Measurements from ENCODE around the gene TBCB. TPM values are rescaled to one million over a fixed set of nuclear protein-coding genes. Genes with fewer than 3 reads are reported as not detected.

The TBCB gene
- polyA plus RNA-seq, 3 donors from 2014 or later, result 341 to 445 (median 385) TPM

DNA sequence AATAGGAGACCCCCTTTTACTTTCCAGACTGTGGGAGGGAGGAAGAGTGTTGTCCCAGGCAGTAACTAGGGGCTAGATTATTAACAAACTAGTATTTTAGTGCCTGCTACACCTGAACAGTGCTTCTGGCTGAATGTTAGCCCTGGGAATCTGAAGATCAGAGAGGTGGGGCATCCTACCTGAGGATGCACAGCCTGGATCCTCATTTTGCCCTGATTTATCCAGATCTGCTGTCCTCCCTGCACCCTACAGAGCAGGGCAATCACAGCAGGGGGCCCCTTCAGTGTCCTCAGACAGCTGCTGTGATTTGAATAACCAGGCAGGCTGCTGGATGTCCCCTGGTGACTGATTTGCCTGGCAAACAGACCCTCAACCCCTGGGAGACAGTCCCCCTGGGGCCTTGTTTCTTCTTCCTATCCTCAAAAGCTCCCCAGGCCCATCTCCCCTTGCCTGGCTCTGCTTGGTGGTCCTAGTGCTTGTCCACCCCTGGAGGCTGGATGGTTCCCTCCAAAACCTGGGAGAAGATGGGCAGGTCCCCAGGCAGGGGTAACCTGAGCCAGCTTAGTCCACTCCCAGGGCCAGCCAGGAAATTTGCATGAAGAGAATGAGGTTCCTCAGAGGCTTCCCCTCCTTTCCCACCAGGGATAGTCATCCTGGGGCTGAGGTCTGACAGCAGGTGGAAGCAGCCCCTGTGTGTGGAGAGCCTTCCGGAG lies 4.6 kb upstream of the TBCB start, which contains the start of gene OVOL3:
Gene OVOL3, plus strand, starts transcription at position 657 of the 713 bp plus-strand sequence. CDS start 60 bp downstream, outside the sequence.
- H3K4me1 Mint-ChIP-seq, result peaks cover 26% of the 10 kb centered on the region in 2 donors

DNA sequence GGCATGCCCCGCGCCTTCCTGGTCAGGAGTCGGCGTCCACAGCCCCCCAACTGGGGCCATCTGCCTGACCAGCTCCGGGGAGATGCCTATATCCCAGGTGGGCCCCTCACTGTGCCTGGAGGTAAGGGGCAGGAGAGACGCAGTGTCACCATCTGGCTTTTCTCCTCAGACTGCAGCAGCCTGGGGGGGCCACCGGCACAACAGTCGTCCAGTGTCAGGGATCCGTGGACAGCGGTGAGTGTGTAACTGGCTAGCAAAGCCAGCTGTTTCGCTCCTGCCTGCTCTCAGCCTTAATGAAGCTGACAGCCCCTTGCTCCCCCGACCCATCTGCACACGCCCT lies 4.1 kb upstream of the TBCB start:
- Mint-ChIP-seq H3K4me3 (no peak overlapping the region), H3K4me1 (peaks cover 30 to 31% of the 10 kb centered on the region in 2 donors), H3K27ac (no peak overlapping the region), H3K36me3 (peaks cover 0 to 4% (median 3%) of the 10 kb centered on the region in 3 donors), H3K27me3 (ENCODE audit: low read depth in 3 of 3) (peaks cover 11 to 20% (median 15%) of the 10 kb centered on the region in 3 donors), H3K9me3 (peaks cover 0 to 4% (median 0%) of the 10 kb centered on the region in 6 donors)
- DNase-seq, result no peak

More for the DNA sequence above, 4.6 kb upstream of the TBCB start, which contains the start of gene OVOL3:
- no peak for DNase-seq
- Mint-ChIP-seq H3K9me3 (peaks cover 0 to 4% (median 0%) of the 10 kb centered on the region in 6 donors), H3K4me3 (peak within 1 kb of the TSS in 1 of 5 donors; percentile 26), H3K36me3 (peaks cover 0 to 4% (median 3%) of the 10 kb centered on the region in 3 donors), H3K27ac (no peak within 1 kb of the TSS), H3K27me3 (ENCODE audit: low read depth in 3 of 3) (peaks cover 11 to 15% (median 15%) of the 10 kb centered on the region in 3 donors)

DNA sequence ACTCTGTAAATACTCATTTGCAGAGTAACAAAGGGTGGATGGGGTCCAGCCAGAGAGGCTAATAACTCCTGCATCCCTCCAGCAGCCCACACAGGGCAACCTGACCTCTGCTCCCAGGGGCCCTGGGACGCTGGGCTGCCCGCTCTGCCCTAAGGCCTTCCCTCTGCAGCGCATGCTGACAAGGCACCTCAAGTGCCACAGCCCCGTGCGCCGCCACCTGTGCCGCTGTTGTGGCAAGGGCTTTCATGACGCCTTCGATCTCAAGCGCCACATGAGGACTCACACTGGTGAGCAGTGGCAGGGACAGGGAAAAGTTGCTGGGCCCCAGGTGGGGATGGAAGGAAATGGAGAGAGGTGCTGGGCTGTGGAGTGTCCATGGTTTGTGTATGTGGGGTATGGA lies 2.6 kb upstream of the TBCB start:
- Mint-ChIP-seq H3K9me3 (peaks cover 0 to 4% (median 0%) of the 10 kb centered on the region in 6 donors), H3K4me3 (peak overlapping the region; percentile 59 to 88 (median 68)), H3K4me1 (peaks cover 41% of the 10 kb centered on the region in 2 donors), H3K36me3 (peaks cover 0 to 4% (median 3%) of the 10 kb centered on the region in 3 donors), H3K27ac (peak overlapping the region in 4 of 6 donors; percentile 17 to 82 (median 80)), H3K27me3 (ENCODE audit: low read depth in 3 of 3) (peaks cover 11 to 20% (median 15%) of the 10 kb centered on the region in 3 donors)
- no peak for DNase-seq

DNA sequence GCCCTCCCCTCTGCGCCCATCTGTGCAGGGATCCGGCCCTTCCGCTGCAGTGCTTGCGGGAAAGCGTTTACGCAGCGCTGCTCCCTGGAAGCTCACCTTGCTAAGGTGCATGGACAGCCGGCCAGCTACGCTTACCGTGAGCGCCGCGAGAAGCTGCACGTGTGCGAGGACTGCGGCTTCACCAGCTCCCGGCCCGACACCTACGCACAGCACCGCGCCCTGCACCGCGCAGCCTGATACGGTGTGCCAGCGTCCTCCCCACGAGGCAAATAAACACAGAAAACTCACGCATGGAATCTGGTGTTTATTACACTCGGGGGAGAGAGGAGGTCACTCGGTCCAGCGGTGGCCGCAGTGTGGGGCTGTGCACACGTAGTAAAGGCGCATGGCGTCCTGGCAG lies 1.8 kb upstream of the TBCB start:
- Mint-ChIP-seq H3K36me3 (peaks cover 4 to 8% (median 8%) of the 10 kb centered on the region in 3 donors), H3K27me3 (ENCODE audit: low read depth in 3 of 3) (peaks cover 11 to 20% (median 15%) of the 10 kb centered on the region in 3 donors), H3K4me1 (peaks cover 45 to 47% of the 10 kb centered on the region in 2 donors), H3K27ac (peak overlapping the region; percentile 85 to 99 (median 98)), H3K4me3 (peak overlapping the region; percentile 83 to 95 (median 90)), H3K9me3 (peaks cover 0 to 4% (median 0%) of the 10 kb centered on the region in 6 donors)
- DNase-seq, result no peak

DNA sequence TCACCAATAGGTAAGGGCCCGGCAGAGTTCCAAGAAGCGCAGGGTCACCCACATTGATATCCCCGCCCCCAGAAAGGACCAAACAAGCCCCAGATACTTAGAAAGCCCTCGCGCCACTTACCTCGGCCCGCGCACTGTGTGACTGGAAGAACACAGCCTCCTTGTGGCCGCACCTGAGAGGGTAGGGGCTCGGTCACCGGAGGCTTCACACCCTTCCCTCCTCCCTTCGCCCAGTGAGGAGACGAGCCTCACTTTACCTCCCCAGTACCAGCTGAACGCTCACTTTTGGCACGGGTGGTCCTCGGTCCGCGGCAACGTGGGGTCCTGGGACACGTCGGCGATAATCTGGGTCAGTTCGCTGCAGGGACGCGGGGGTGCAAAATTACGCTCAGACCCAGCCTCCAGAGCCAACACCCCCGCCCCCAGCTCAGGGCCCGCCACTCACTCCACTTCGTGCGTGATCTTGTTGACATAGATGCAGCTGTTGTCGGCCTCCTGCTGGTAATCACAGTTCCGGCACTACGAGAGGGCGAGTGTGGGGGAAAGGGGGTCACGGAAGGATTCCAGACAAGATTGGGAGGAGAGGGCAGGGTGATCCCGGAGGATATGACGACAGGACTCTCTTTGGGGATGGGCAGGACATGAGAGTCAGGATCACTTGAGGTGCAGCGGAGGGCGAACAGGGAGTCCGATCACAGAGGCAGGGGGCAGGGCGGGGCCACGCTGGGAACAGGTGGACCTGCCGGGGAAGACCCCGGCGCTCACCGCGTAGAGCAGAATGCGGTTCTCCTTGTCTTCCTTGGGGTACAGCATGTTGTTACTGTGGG lies 1.2 kb upstream of the TBCB start:
- peak overlapping the region; percentile 92 to 99 (median 98) for H3K27ac Mint-ChIP-seq
- peak; percentile 39 to 54 (median 54) for DNase-seq
- peaks cover 0 to 4% (median 0%) of the 10 kb centered on the region in 6 donors for H3K9me3 Mint-ChIP-seq
- H3K4me1 Mint-ChIP-seq, result peaks cover 45 to 47% of the 10 kb centered on the region in 2 donors
- peak overlapping the region; percentile 83 to 95 (median 90) for H3K4me3 Mint-ChIP-seq
- H3K36me3 Mint-ChIP-seq, result peaks cover 4 to 8% (median 8%) of the 10 kb centered on the region in 3 donors
- peaks cover 11 to 20% (median 15%) of the 10 kb centered on the region in 3 donors for H3K27me3 Mint-ChIP-seq (ENCODE audit: low read depth in 3 of 3)

DNA sequence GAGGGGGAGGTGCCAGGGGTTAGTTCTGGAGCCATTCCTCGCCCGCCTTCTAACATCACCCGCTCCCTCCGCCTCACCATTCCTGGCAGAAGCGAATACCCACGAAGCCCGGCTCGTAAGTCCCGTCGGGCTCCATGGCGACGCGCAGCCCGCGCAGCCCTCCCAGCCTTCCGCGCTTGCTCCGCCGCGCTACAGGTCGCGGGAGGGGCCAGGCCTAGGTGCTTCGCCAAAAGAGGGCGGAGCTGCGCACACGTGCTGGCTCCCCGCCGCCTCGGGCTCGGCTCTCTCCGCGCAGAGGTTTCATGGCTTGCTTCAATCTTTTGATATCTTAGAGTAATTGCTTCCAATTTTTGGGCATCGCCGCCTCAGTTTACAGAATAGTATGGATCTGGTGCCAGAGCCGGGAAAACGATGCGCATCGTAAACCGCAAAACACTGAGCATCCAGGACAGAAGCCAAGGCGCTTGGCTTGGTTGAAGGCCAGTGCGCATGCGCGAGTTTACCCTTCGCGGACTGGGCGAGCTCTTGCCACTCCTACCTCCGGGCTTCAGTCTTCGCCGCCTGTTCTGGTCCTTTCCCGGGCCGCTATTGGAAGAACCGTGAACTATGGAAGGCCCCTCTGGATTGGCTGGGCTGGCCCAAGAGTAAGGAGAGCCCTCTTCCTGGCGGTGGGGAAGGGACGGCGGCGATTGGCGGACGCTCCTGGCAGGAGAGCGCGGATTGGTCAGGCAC lies 381 bp upstream of the TBCB start, which contains the start of gene POLR2I:
Gene POLR2I, minus strand, starts transcription at position 155 of the 732 bp plus-strand sequence. Its CDS starts 19 bp downstream, at position 136.
- Mint-ChIP-seq H3K36me3 (peaks cover 4 to 10% (median 8%) of the 10 kb centered on the region in 3 donors), H3K4me1 (peaks cover 46 to 49% of the 10 kb centered on the region in 2 donors), H3K27ac (peak within 1 kb of the TSS; percentile 92 to 99 (median 98)), H3K4me3 (peak within 1 kb of the TSS; percentile 83 to 95 (median 90)), H3K9me3 (peaks cover 0 to 4% (median 0%) of the 10 kb centered on the region in 6 donors), H3K27me3 (ENCODE audit: low read depth in 3 of 3) (peaks cover 11 to 20% (median 16%) of the 10 kb centered on the region in 3 donors)
- DNase-seq, result peak; percentile 99 to 100 (median 100)

DNA sequence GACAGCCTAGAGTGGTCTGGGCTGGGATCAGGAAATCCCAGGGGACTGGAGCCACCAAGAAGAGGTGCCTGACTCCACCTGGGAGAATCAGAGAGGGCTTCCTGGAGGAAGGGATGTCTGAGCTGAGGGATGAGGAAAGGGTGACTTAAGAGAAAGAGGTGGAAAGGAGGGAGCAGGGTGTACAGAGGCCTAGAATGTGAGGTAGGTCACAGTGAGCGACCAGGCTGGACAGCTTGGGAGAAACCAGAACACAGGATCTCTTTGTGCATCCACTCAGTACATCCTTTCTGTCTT lies 1.0 kb downstream of the TBCB start:
- H3K4me3 Mint-ChIP-seq, result peak overlapping the region; percentile 83 to 95 (median 90)
- peaks cover 48 to 53% of the 10 kb centered on the region in 2 donors for H3K4me1 Mint-ChIP-seq
- H3K36me3 Mint-ChIP-seq, result peaks cover 4 to 12% (median 8%) of the 10 kb centered on the region in 3 donors
- peaks cover 13 to 20% (median 18%) of the 10 kb centered on the region in 3 donors for H3K27me3 Mint-ChIP-seq (ENCODE audit: low read depth in 3 of 3)
- DNase-seq, result no peak
- H3K9me3 Mint-ChIP-seq, result peaks cover 0 to 4% (median 0%) of the 10 kb centered on the region in 6 donors
- H3K27ac Mint-ChIP-seq, result peak overlapping the region; percentile 92 to 99 (median 98)

DNA sequence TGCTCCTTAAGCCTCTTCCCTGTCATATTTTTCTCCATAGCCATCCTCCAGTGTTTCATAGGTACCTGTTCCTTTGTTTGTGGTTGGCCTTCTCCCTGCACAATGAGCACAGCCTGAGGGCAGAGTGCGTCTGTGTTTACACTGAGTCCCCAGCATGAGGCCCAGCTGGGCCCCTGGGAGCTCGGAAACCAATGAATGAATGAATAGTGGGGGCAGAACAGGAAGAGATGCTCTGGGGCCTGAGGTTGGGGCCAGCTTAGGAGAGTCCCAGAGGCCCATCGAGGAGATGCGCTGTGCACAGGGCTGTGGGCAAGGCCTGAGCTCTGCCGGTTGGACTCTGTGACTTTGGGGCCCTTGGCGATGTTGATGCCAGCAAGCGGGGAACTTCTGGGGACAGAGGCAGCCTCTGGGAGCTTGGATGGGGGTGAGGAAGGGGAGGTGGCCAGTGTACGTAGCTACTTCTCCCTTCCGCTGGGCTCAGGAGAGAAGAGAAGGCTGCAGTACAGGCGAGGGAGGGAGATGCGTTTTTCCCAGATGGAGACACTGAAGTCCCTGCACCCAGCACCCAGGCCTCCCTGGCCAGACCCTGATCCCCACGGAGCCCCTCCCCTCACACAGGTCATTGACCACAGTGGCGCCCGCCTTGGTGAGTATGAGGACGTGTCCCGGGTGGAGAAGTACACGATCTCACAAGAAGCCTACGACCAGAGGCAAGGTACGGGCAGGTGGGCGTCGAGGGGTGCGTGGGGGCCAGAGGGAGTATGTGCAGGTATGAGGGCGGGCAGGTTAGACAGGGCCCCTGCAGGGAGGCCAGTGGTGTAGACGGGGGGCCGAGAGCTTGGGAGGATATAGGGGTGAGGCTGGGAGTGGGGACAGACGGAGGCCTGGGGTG lies 5.1 kb downstream of the TBCB start:
- Mint-ChIP-seq H3K4me3 (peak overlapping the region in 1 of 5 donors; percentile 18), H3K9me3 (no peaks in the 10 kb centered on the region), H3K4me1 (peaks cover 22 to 27% of the 10 kb centered on the region in 2 donors), H3K27ac (peak overlapping the region in 2 of 6 donors; percentile 31 to 36), H3K27me3 (ENCODE audit: low read depth in 3 of 3) (peaks cover 4 to 8% (median 7%) of the 10 kb centered on the region in 3 donors), H3K36me3 (peaks cover 5 to 14% (median 9%) of the 10 kb centered on the region in 3 donors)
- DNase-seq, result no peak

DNA sequence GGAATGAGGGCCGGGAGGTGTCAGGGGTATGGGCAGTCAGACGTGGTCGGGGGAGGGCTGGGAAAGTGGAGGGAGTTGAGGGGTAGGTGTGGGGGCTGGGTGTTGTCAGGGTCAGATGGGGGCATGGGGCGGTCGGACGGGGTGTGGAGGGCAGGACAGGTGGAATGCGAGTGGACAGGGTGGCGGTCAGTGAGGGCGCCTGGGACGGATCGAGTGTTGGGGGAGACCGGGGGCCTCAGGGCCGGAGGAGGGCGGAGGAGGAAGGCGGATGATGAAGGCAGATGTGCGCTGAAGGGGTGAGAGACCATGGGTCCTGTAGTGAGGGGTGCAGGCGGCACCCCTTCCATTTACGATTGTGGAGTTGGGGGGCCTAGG lies 5.7 kb downstream of the TBCB start:
- no peak overlapping the region for H3K4me3 Mint-ChIP-seq
- peaks cover 2 to 5% (median 4%) of the 10 kb centered on the region in 3 donors for H3K27me3 Mint-ChIP-seq (ENCODE audit: low read depth in 3 of 3)
- H3K27ac Mint-ChIP-seq, result no peak overlapping the region
- H3K4me1 Mint-ChIP-seq, result peaks cover 18 to 24% of the 10 kb centered on the region in 2 donors
- DNase-seq, result no peak
- H3K9me3 Mint-ChIP-seq, result no peaks in the 10 kb centered on the region
- peaks cover 11 to 20% (median 12%) of the 10 kb centered on the region in 3 donors for H3K36me3 Mint-ChIP-seq

DNA sequence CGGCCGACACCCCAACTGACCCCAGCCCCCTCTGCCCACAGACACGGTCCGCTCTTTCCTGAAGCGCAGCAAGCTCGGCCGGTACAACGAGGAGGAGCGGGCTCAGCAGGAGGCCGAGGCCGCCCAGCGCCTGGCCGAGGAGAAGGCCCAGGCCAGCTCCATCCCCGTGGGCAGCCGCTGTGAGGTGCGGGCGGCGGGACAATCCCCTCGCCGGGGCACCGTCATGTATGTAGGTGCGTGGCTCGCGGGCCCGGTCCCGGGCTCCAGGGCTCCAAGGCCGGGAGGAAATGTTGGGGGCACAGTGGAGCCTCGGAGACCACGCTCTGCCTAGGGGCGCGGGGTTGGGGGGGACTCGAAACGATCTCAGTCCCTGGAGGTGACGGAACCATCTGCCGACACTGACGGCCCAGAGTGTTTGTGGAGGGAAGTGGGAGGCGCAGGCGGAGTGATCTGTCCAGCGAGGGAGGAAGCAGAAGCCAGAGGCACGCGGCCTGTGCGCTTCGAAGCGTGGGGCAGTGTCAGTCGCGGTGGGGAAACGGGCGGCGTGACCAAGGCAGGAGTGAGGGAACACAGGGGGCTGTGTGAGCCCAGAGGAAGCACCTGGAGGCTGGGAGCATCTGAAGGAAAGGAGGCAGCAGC lies 6.3 kb downstream of the TBCB start:
- Mint-ChIP-seq H3K27me3 (ENCODE audit: low read depth in 3 of 3) (peaks cover 2 to 5% (median 2%) of the 10 kb centered on the region in 3 donors), H3K4me3 (no peak overlapping the region), H3K36me3 (peaks cover 11 to 20% (median 12%) of the 10 kb centered on the region in 3 donors), H3K4me1 (peaks cover 14 to 19% of the 10 kb centered on the region in 2 donors), H3K9me3 (no peaks in the 10 kb centered on the region), H3K27ac (peak overlapping the region in 1 of 6 donors; percentile 51)
- no peak for DNase-seq

DNA sequence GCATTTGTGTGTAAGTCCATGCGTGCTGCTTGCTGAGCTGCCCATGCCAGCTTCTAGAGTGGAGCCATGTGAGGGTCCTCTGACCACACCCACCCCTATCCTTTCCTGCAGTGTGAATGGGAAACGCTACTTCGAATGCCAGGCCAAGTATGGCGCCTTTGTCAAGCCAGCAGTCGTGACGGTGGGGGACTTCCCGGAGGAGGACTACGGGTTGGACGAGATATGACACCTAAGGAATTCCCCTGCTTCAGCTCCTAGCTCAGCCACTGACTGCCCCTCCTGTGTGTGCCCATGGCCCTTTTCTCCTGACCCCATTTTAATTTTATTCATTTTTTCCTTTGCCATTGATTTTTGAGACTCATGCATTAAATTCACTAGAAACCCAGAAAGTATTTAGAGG lies 10.3 kb downstream of the TBCB start:
- peaks cover 16 to 17% of the 10 kb centered on the region in 2 donors for H3K4me1 Mint-ChIP-seq
- no peaks in the 10 kb centered on the region for H3K9me3 Mint-ChIP-seq
- no peak overlapping the region for H3K4me3 Mint-ChIP-seq
- H3K27ac Mint-ChIP-seq, result peak overlapping the region in 2 of 6 donors; percentile 37 to 39
- peaks cover 0 to 2% (median 2%) of the 10 kb centered on the region in 3 donors for H3K27me3 Mint-ChIP-seq (ENCODE audit: low read depth in 3 of 3)
- peaks cover 4 to 12% (median 7%) of the 10 kb centered on the region in 3 donors for H3K36me3 Mint-ChIP-seq
- DNase-seq, result no peak

DNA sequence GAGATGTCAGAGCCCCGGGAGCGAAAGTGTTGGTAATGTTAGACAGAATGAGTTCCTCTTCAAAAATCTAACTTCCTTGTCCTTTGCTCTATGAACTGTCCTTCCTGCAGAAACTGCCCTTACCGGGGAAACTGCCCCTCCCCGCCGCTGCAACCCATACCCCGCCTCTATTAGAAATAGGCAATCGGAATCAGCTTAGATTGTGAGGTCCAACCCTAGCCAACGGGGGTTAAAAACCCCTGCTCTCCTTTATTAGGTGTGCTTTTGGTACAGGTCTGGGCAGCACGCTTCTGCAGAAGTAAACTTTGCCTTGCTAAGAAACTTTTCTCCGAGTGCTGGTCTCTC lies 13.1 kb downstream of the TBCB start:
- Mint-ChIP-seq H3K4me3 (peak overlapping the region; percentile 90 to 93 (median 92)), H3K27me3 (ENCODE audit: low read depth in 3 of 3) (peaks cover 0 to 3% (median 2%) of the 10 kb centered on the region in 3 donors), H3K27ac (peak overlapping the region; percentile 89 to 95 (median 92)), H3K9me3 (no peaks in the 10 kb centered on the region), H3K36me3 (peaks cover 4 to 10% (median 7%) of the 10 kb centered on the region in 3 donors), H3K4me1 (peaks cover 39 to 41% of the 10 kb centered on the region in 2 donors)
- DNase-seq, result no peak

All from immature natural killer cell (primary cell).